ENCODE data around the gene SULT4A1. TPM values are rescaled to one million over a fixed set of nuclear protein-coding genes. Genes with fewer than 3 reads are reported as not detected.
A peak's percentile ranks its signal among the peaks of the same experiment; 100 is the strongest.

Gene SULT4A1
- total and polyA plus RNA-seq, 2 of the 8 experiments (the other 6 are each of a cell fraction or from before 2014, with no cell fraction given), result 9.1 to 11.8 TPM

- H3K14ac ChIP-seq (ENCODE audit: insufficient read length), result no peak overlapping the region
- peak overlapping the region; percentile 37 for H4K91ac ChIP-seq (replicated peaks; ENCODE audit: insufficient read length, low read length)
- ChIA-PET POLR2A (ENCODE audit: partially characterized antibody) (interaction anchor here (2.1 to 3.4 kb wide), 2 partner anchors 9 to 10 kb away, joined by 7 to 12 read pairs; no protein-coding TSS in a partner anchor), CTCF (ENCODE audit: partially characterized antibody) (interaction anchor here (0.9 to 2.9 kb wide), 11 partner anchors 9 to 372 kb away, joined by 3 to 12 read pairs (median 5); no protein-coding TSS in a partner anchor)
- H2AFZ ChIP-seq (ENCODE audit: low read length), result no peak overlapping the region
- H3K23me2 ChIP-seq (ENCODE audit: low read depth, low read length), result no peaks in the 10 kb centered on the region
- FAIRE-seq (no peak), DNase-seq (ENCODE audit: low read depth in 1 of 2, low spot score in 2 of 2) (no peak)
- H3K27ac ChIP-seq (ENCODE audit: low read depth, low read length), result no peak overlapping the region
- no peak overlapping the region for H3K9ac ChIP-seq (replicated peaks in 1 of 4; ENCODE audit: extremely low read depth in 1 of 4, low read depth in 3 of 4, low read length in 3 of 4)
- no peak overlapping the region for H2BK12ac ChIP-seq (ENCODE audit: low read depth, low read length)
- peaks cover 37% of the 10 kb centered on the region for H3K79me1 ChIP-seq (ENCODE audit: low read depth, low read length)
- no peak overlapping the region for H4K5ac ChIP-seq (ENCODE audit: insufficient read length, low read depth, low read length)
- no peak overlapping the region for H3K23ac ChIP-seq (ENCODE audit: insufficient read length)
- H3K4me3 ChIP-seq (ENCODE audit: extremely low read depth in 1 of 4, insufficient read depth in 2 of 4, low read depth in 3 of 4, low read length in 4 of 4), result no peak overlapping the region
- H2BK120ac ChIP-seq (replicated peaks; ENCODE audit: low read depth, low read length), result no peak overlapping the region
- WGBS, 2 experiments (ENCODE audit: extremely low coverage in 1 of 2, insufficient coverage in 1 of 2, insufficient read length in 1 of 2, insufficient replicate concordance in 2 of 2, low coverage in 1 of 2, low lambda C conversion rate in 2 of 2, missing lambda C conversion rate in 1 of 2), result 94% methylated on average over 21 of the region's 21 CpGs; no CpG with 5 or more reads in 1 of the 2 experiments
- no peaks in the 10 kb centered on the region for H3K27me3 ChIP-seq (replicated peaks in 1 of 4; ENCODE audit: control insufficient read depth in 3 of 4, extremely low read depth in 1 of 4, insufficient read depth in 3 of 4, low read length in 3 of 4)
- H3K4me1 ChIP-seq (replicated peaks in 1 of 4; ENCODE audit: control insufficient read depth in 3 of 4, insufficient read depth in 4 of 4, low read length in 3 of 4), result peaks cover 0 to 14% (median 2%) of the 10 kb centered on the region in 4 experiments; a peak in 4 of 7 replicates
- no peaks in the 10 kb centered on the region for H3K9me3 ChIP-seq (ENCODE audit: insufficient read depth in 2 of 2, low read depth in 1 of 2, low read length in 1 of 2)
- H3K4ac ChIP-seq (replicated peaks; ENCODE audit: insufficient read length, low read depth, low read length), result no peak overlapping the region
- H2BK20ac ChIP-seq (ENCODE audit: low read length), result no peak overlapping the region
- H4K8ac ChIP-seq (ENCODE audit: extremely low read depth, insufficient read depth, low read length), result no peak overlapping the region; the same call in 1 of the 2 replicates
- H3K4me2 ChIP-seq (ENCODE audit: insufficient read depth in 1 of 2, low read depth in 2 of 2, low read length in 2 of 2), result no peak overlapping the region
- H4K20me1 ChIP-seq (replicated peaks in 1 of 2; ENCODE audit: control insufficient read depth in 1 of 2, insufficient read depth in 2 of 2, low read length in 2 of 2), result peaks cover 21 to 35% of the 10 kb centered on the region in 2 experiments
- H3K79me2 ChIP-seq (ENCODE audit: control insufficient read depth in 1 of 2, insufficient read depth in 2 of 2, low read length in 2 of 2), result peaks cover 0 to 58% of the 10 kb centered on the region in 2 experiments; a peak in 3 of 4 replicates
- H2BK15ac ChIP-seq (ENCODE audit: low read length), result no peak overlapping the region
- H2BK5ac ChIP-seq (ENCODE audit: low read depth, low read length), result peak overlapping the region; percentile 75
- H3K56ac ChIP-seq (replicated peaks; ENCODE audit: insufficient read length, low read depth, low read length), result no peak overlapping the region
- H3K18ac ChIP-seq (ENCODE audit: extremely low read depth, low read length), result no peak overlapping the region
- H3K36me3 ChIP-seq (ENCODE audit: control insufficient read depth in 2 of 4, insufficient read depth in 4 of 4, low read length in 3 of 4), result peaks cover 0 to 2% (median 0%) of the 10 kb centered on the region in 4 experiments; a peak in 1 of 8 replicates
- no peak overlapping the region for H2AK5ac ChIP-seq (ENCODE audit: low read depth, low read length)
- TF ChIP-seq RFX5 (IDR thresholded peaks at IDR 0.05; ENCODE audit: borderline replicate concordance, low read depth, low read length) (no peak), RAD21 (IDR thresholded peaks at IDR 0.05 in 1 of 2, conservative IDR thresholded peaks at IDR 0.05 in 1 of 2; ENCODE audit: low read depth in 2 of 2, low read length in 2 of 2) (no peak), SIX5 (IDR thresholded peaks at IDR 0.05; ENCODE audit: low read depth, low read length) (no peak), TAF7 (optimal IDR thresholded peaks at IDR 0.05; ENCODE audit: borderline replicate concordance, low read depth, low read length) (no peak), YY1 (IDR thresholded peaks at IDR 0.05; ENCODE audit: low read depth, low read length) (no peak), KDM5A (IDR thresholded peaks at IDR 0.05; ENCODE audit: low read length) (no peak), TEAD4 (IDR thresholded peaks at IDR 0.05; ENCODE audit: low read depth, low read length) (no peak), EGR1 (IDR thresholded peaks at IDR 0.05; ENCODE audit: borderline replicate concordance, low read depth, low read length) (no peak), GTF2F1 (IDR thresholded peaks at IDR 0.05; ENCODE audit: borderline replicate concordance, low read depth, low read length) (no peak), FOSL1 (IDR thresholded peaks at IDR 0.05; ENCODE audit: insufficient read depth, low read depth, low read length) (no peak), HDAC2 (IDR thresholded peaks at IDR 0.05; ENCODE audit: borderline replicate concordance in 1 of 2, low read depth in 2 of 2, low read length in 2 of 2) (no peak), KDM1A (IDR thresholded peaks at IDR 0.05; ENCODE audit: borderline replicate concordance, low read length) (no peak)
Observed at GRCh38 chr22:43843783-43844530, 18.4 kb downstream of the SULT4A1 start.
